WERI-Rb-1 (cell line): ENCODE data around the gene SGPP2.
A peak's percentile ranks its signal among the peaks of the same experiment; 100 is the strongest.

Source experiments
- DNase-seq: peaks from one replicate; pipeline ENCODE4 v3.0.0-alpha.2; 2020
- H3K27ac ChIP-seq: fragments of 250-450 bp; sonication (Bioruptor Pico); 2 replicates; pipeline ENCODE4 v1.5.1; 2020; ENCODE audit warnings: mild to moderate bottlenecking, moderate library complexity
- H3K27me3 ChIP-seq: fragments of 250-450 bp; sonication (Bioruptor Pico); 2 replicates; pipeline ENCODE4 v1.5.1; 2021; ENCODE audit warnings: mild to moderate bottlenecking, low read depth, moderate library complexity; ENCODE audit not compliant: insufficient read depth, severe bottlenecking
- H3K36me3 ChIP-seq: fragments of 250-450 bp; sonication (Bioruptor Pico); 2 replicates; pipeline ENCODE4 v1.5.1; 2020; ENCODE audit warnings: mild to moderate bottlenecking, moderate library complexity
- H3K4me3 ChIP-seq: 2 replicates; pipeline ENCODE4 v1.5.1; 2011; ENCODE audit warnings: low read depth, mild to moderate bottlenecking, control low read depth, low read length
- H3K9me3 ChIP-seq: fragments of 250-450 bp; sonication (Bioruptor Pico); 2 replicates; pipeline ENCODE4 v1.5.1; 2021; ENCODE audit warnings: mild to moderate bottlenecking, moderate library complexity; ENCODE audit not compliant: severe bottlenecking
- CTCF ChIP-seq: IDR thresholded peaks from 2 replicates; pipeline ENCODE4 v1.5.1; 2011; ENCODE audit warnings: low read depth, mild to moderate bottlenecking, control low read depth, inconsistent platforms, low read length

Gene SGPP2

GRCh38 chr2:222439692-222440091, 15.3 kb downstream of the SGPP2 start:
- TF ChIP-seq CTCF, result no peak
- no peak for DNase-seq
- no peaks in the 10 kb centered on the region for H3K27me3 ChIP-seq
- H3K27ac ChIP-seq, result no peak overlapping the region
- no peak overlapping the region for H3K4me3 ChIP-seq
- no peaks in the 10 kb centered on the region for H3K36me3 ChIP-seq
- no peaks in the 10 kb centered on the region for H3K9me3 ChIP-seq

- Histone ChIP-seq H3K4me3 (no peak overlapping the region), H3K27me3 (no peaks in the 10 kb centered on the region), H3K36me3 (no peaks in the 10 kb centered on the region), H3K9me3 (no peaks in the 10 kb centered on the region), H3K27ac (no peak overlapping the region)
- TF ChIP-seq CTCF, result no peak
- no peak for DNase-seq
These were observed 16.5 kb downstream of the SGPP2 start for GRCh38 chr2:222440673-222441422.

- no peak overlapping the region for H3K4me3 ChIP-seq
- no peak for TF ChIP-seq CTCF
- DNase-seq, result no peak
These were observed 18.3 kb downstream of the SGPP2 start for GRCh38 chr2:222442665-222443064.

GRCh38 chr2:222445227-222445626, 20.9 kb downstream of the SGPP2 start:
- Histone ChIP-seq H3K27ac (no peak overlapping the region), H3K4me3 (no peak overlapping the region), H3K27me3 (no peaks in the 10 kb centered on the region), H3K9me3 (no peaks in the 10 kb centered on the region), H3K36me3 (no peaks in the 10 kb centered on the region)
- TF ChIP-seq CTCF, result no peak
- DNase-seq, result no peak

More at GRCh38 chr2:222442665-222443064, 18.3 kb downstream of the SGPP2 start:
- Histone ChIP-seq H3K27me3 (no peaks in the 10 kb centered on the region), H3K9me3 (no peaks in the 10 kb centered on the region), H3K27ac (no peak overlapping the region), H3K36me3 (no peaks in the 10 kb centered on the region)

- no peaks in the 10 kb centered on the region for H3K27me3 ChIP-seq
- no peak for TF ChIP-seq CTCF
- H3K4me3 ChIP-seq, result no peak overlapping the region
- H3K27ac ChIP-seq, result no peak overlapping the region
- no peak for DNase-seq
- no peaks in the 10 kb centered on the region for H3K9me3 ChIP-seq
- no peaks in the 10 kb centered on the region for H3K36me3 ChIP-seq
These were observed 22.8 kb downstream of the SGPP2 start for GRCh38 chr2:222447131-222447530.

- Histone ChIP-seq H3K27ac (peak overlapping the region; percentile 68), H3K4me3 (no peak overlapping the region), H3K9me3 (no peaks in the 10 kb centered on the region), H3K36me3 (no peaks in the 10 kb centered on the region), H3K27me3 (no peaks in the 10 kb centered on the region)
- TF ChIP-seq CTCF, result no peak
- DNase-seq, result peak; percentile 68
These were observed 24.4 kb downstream of the SGPP2 start for GRCh38 chr2:222448748-222449181.
